SK-N-MC (cell line): ENCODE measurements around the gene GDPD5.
A peak's percentile ranks its signal among the peaks of the same experiment; 100 is the strongest.

Experiments used
- DNase-seq: peaks from one replicate; pipeline ENCODE4 v3.0.0-alpha.2; 2011; ENCODE audit warnings: low read depth, low spot score
- H3K27ac ChIP-seq: fragments of 200-600 bp; sonication (generic); 2 replicates; pipeline ENCODE4 v1.5.1; 2016; ENCODE audit warnings: mixed run types
- H3K36me3 ChIP-seq: fragments of 200-600 bp; sonication (generic); 2 replicates; pipeline ENCODE4 v1.6.1; 2017; ENCODE audit warnings: antibody characterized with exemption, low read length, mixed read lengths; ENCODE audit not compliant: insufficient read depth
- H3K4me3 ChIP-seq: fragments of 200-600 bp; sonication (generic); 2 replicates; pipeline ENCODE4 v1.5.1; 2016
- H3K9ac ChIP-seq: fragments of 200-600 bp; sonication (generic); 2 replicates; pipeline ENCODE4 v1.8.0; 2017; ENCODE audit warnings: mixed run types, mixed read lengths; ENCODE audit not compliant: insufficient read length
- H3K9me3 ChIP-seq: fragments of 200-600 bp; sonication (generic); 2 replicates; pipeline ENCODE4 v1.6.1; 2017; ENCODE audit warnings: low read depth, mild to moderate bottlenecking, antibody characterized with exemption, low read length, moderate library complexity, mixed read lengths
- EZH2 ChIP-seq: fragments of 200-600 bp; sonication (generic); IDR thresholded peaks from one replicate; pipeline ENCODE4 v1.6.1; 2017; ENCODE audit warnings: antibody characterized with exemption
- FOXP2 ChIP-seq: optimal IDR thresholded peaks from 2 replicates; pipeline ENCODE3; 2011; ENCODE audit warnings: mild to moderate bottlenecking, moderate library complexity; ENCODE audit not compliant: insufficient read depth; ENCODE audit errors: extremely low read length, control extremely low read depth
- POLR2AphosphoS5 ChIP-seq: IDR thresholded peaks from 2 replicates; pipeline ENCODE4 v1.6.1; 2012; ENCODE audit warnings: mild to moderate bottlenecking, low read depth, low read length, borderline replicate concordance

The GDPD5 gene

DNA sequence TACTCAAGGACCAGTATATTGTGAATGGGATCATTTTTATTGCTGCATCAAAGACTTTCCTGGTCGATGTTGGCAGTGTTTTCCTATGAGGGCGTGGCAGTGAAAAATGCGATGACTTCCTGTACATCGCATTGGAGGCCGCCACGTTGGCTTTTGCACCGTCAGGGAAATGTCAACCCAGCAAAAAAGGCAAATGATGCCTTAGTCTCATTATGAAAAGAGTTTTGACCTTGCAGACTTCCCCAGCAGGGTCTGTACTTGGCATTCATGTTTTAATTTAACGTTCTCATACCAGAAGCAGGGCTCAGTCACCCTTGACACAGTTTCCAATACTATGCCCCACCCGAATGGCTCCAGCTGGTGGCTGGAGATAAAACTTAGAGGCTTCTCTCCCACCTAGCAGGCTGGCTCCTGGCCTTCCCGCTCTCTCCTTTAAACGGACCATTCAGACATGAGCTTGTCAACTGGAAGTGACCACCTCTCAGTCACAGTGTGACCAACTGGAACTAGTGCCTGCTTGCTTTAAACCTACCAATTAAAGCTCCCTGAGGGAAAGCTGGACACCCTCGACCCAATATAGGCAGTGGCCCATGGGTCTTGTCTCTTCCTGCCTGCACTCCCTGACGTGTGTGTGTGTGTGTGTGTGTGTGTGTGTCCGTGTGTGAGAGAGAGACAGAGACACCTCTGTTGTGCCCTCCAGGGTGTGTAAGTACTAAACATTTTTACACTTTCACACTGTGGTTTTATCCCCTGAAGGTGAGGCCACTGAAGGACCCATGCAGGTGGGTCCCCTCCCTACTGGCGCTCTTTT, 8.7 kb upstream of the GDPD5 start:
- Histone ChIP-seq H3K36me3 (no peaks in the 10 kb centered on the region), H3K4me3 (no peak overlapping the region), H3K9me3 (no peaks in the 10 kb centered on the region), H3K9ac (no peak overlapping the region), H3K27ac (no peak overlapping the region)
- DNase-seq = no peak
- no peak for TF ChIP-seq FOXP2
- no peak for TF ChIP-seq POLR2AphosphoS5
- TF ChIP-seq EZH2 = no peak

DNA sequence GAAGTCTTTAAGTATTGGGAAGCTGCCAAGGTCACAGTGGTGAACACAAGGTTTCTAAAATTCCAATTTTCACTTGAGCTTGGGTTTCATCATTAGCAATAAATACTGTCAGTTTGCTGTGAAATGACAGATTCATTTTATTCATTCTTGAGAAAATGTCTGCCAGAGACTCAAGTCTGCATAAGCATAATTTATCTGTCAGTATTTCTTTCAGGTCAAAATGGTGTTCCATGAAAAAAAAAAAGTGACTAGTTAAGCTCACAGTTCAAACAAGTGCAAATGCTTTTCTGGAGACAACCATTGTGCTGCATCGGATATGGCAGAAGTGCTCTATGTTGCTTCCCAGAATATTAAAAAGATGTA, 8.1 kb upstream of the GDPD5 start:
- DNase-seq = no peak
- TF ChIP-seq FOXP2 (no peak), EZH2 (no peak), POLR2AphosphoS5 (no peak)
- Histone ChIP-seq H3K27ac (no peak overlapping the region), H3K36me3 (no peaks in the 10 kb centered on the region), H3K9ac (no peak overlapping the region), H3K9me3 (no peaks in the 10 kb centered on the region), H3K4me3 (no peak overlapping the region)

DNA sequence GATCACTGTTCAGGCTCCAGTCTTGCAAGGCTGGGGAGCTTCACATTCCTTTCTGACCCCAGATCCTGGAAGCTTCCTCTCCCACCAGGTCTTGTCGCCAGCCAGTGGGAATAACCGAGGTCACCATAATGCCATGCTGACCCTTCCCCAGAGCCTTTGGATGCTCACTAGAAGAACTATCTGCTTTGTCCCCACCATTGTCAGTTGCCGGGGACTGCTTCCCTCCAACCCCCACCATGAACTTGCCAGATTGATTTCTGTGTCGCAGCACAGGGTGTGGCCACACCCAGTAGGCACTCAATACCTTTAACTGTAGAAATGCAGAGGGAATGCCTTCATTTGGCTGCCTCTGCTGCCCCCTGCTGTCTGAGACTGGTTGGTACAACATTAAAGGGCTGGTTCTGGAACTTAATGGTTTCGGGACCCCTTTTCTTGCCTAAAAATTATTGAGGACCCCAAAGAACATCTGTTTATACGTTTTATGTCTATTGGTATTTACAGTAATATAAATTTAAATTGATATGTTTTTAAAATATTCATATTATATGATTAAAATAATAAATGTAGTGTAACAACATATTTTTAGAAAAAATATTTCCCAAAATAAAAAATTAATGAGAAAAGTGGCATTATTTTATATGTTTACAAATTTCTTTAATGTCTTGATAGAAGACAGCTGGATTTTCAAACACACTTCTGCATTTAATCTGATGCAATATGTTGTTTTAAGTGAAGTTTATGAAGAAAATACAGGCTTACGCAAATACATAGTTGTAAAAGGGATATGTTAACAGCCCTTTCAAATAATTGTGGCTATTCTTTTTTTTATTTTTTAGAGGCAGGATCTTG, 6.7 kb upstream of the GDPD5 start:
- Histone ChIP-seq H3K27ac (no peak overlapping the region), H3K9me3 (no peaks in the 10 kb centered on the region), H3K36me3 (no peaks in the 10 kb centered on the region), H3K4me3 (0 out of 2 replicates have a peak overlapping the region, but pooled peaks have one; percentile 21), H3K9ac (no peak overlapping the region)
- no peak for TF ChIP-seq EZH2
- TF ChIP-seq POLR2AphosphoS5 = no peak
- no peak for TF ChIP-seq FOXP2
- DNase-seq = peak; percentile 34

DNA sequence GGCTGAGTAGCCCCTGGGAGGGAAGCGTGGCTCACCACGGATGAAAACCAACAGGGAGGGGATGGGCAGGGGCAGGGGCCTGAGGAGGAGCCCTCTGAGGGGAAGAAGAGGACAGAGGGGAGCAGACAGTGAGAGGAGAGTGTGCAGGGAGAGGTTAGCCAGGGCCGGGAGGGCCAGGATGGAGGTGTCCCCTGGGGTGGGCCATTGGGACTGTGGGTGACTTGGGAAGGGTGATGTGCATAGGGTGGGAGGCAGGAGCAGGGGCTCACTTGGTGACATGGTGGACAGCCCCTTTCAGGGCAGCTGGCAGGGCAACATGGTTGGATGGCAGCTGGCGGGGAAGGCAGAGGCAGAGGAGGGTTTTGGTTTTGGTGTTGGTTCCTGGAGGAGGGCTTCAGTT, 5.6 kb upstream of the GDPD5 start:
- DNase-seq = no peak
- Histone ChIP-seq H3K4me3 (no peak overlapping the region), H3K36me3 (no peaks in the 10 kb centered on the region), H3K27ac (no peak overlapping the region), H3K9me3 (no peaks in the 10 kb centered on the region), H3K9ac (no peak overlapping the region)
- no peak for TF ChIP-seq EZH2
- TF ChIP-seq FOXP2 = no peak
- TF ChIP-seq POLR2AphosphoS5 = no peak

DNA sequence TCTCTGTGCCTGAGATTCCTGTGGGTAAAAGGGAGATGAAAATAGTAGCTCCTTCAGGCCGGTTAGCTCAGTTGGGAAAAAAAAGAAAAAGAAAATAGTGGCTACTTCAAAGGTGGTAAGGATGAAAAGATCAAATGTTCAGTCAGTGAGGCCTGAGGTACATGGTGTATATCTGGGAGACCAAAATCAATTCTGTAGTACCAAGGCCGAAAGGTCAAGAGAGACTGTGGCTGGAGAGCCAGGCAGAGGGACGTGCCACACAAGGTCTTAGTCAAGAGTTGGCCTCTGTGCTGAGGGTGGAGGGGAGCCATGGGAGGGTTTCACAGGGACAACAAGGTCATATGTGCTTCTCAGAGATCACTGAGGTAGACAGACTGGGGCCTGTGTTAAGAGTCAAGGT, 4.8 kb upstream of the GDPD5 start:
- H3K9ac ChIP-seq = no peak overlapping the region
- H3K27ac ChIP-seq = no peak overlapping the region
- H3K9me3 ChIP-seq = no peaks in the 10 kb centered on the region
- H3K36me3 ChIP-seq = no peaks in the 10 kb centered on the region
- no peak for DNase-seq
- no peak overlapping the region for H3K4me3 ChIP-seq
- TF ChIP-seq FOXP2 = no peak
- TF ChIP-seq POLR2AphosphoS5 = no peak
- TF ChIP-seq EZH2 = no peak

DNA sequence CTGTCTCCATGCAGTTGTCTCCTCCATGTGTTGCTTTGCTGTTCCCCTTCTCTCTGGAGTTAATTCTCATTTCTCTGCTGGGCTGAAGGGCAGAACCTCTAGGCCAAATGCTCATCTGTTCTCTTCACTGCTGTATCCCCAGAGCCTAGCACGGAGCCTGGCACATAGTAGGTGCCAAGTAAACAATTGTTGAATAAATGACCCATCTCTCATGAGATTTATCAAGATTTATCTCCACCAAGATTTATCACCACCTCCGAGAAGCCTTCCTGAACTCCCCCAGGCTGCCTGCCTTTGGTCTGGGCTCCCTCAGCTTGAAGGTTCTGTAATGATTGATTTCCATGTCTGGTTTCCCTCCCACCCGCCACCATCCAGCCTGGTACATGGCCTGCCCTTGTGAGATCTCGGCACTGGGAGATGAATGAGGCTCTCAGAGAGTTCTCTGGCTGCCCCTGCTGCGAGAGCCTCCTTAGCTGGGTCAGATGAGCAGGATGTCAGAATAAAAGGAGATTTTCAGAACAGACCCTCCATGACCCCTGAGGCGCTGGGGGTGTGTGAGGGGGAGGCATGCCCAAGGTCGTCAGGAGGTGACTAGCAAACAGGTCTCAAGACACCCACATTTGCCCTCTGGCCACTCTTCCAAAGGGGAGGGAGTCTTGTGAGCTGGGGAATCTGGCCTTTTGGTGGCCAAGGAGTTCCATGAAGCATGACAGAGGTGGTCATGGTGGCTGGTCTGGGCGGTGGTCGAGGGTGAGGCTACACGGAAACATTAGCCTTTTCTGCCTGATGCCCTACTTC, 2.4 kb upstream of the GDPD5 start:
- Histone ChIP-seq H3K36me3 (no peaks in the 10 kb centered on the region), H3K9ac (no peak overlapping the region), H3K9me3 (no peaks in the 10 kb centered on the region), H3K27ac (no peak overlapping the region), H3K4me3 (no peak overlapping the region)
- DNase-seq = no peak
- TF ChIP-seq POLR2AphosphoS5 = no peak
- no peak for TF ChIP-seq EZH2
- TF ChIP-seq FOXP2 = no peak

DNA sequence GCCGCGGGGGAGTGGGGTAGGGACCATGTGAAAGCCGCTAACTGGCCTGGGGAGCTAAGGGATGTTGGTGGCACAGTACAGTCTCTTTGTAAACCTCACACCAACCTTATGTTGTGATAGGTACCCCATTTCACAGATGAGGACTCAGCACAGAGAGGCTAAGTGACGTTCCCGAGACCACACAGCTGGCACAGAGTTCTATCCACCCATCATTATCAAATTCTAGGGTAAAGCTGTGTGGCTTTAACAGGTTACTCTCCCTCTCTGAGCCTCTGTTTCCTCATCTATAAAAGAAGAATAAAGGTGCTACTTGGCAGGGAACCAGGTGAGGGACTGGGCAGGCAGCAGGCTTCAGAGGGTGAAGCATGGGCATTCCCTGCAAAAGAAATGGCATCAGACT, 1.4 kb upstream of the GDPD5 start:
- no peaks in the 10 kb centered on the region for H3K9me3 ChIP-seq
- no peak overlapping the region for H3K4me3 ChIP-seq
- H3K9ac ChIP-seq = no peak overlapping the region
- H3K27ac ChIP-seq = no peak overlapping the region
- TF ChIP-seq POLR2AphosphoS5 (no peak), EZH2 (no peak), FOXP2 (no peak)
- H3K36me3 ChIP-seq = no peaks in the 10 kb centered on the region
- DNase-seq = no peak

DNA sequence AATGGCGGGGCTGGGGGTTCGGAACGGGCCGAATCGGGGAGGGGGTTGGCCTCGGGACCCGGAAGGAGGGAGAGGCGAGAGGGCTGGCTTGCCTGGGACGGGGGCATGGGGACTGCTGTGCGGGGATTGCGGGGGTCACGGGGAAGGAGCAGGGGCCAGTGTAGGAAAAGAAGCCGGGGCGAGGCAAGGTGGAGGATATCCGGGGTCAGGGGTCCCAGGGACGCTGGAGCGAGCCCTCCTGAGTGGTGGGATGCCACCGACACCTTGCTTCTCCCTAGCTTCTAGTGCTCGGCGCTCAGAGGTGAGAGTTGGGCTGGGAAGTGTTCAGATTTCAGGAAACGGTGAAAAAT, 426 bp upstream of the GDPD5 start:
- no peak overlapping the region for H3K27ac ChIP-seq
- TF ChIP-seq POLR2AphosphoS5 (no peak), EZH2 (no peak), FOXP2 (no peak)
- H3K36me3 ChIP-seq = no peaks in the 10 kb centered on the region
- DNase-seq = no peak
- peak overlapping the region; percentile 83 for H3K4me3 ChIP-seq
- H3K9ac ChIP-seq = peak overlapping the region; percentile 76
- H3K9me3 ChIP-seq = no peaks in the 10 kb centered on the region

DNA sequence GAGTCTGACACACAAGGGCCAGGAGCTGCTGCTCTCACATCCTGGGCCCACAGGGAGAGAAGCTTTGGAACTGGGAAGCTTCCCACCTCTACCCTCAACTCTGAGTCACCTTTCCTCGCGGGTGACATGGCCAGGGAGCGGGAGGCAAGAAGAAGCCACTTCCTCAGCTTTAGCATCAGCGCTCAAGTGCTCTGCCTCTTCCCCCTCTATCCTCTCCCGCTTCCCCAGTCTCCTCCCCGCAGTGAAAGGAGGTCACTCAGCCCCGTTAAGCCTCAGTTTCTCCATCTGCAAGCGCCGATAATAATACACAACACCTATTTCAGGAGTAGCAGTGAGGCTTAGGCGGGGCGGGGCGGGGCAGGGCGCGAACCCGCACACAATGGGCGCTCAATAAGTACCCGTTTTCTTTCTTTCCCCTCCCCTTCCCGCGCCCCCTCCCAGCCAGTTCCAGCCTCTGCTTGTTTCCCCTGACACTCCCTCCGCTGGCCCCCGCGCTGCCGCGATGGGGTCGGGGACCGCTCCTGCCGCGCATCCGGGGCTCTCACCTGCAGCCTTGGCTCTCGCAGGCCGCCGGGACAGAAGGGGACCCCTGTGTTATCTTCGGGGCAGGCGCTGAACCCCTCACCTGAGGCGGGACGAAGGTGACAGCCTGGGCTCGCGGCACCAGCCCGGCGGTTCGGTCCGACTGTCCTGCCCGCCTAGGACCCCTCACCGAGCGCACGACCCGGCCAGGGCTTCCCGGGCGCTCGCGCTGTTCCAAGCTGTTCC, 892 bp downstream of the GDPD5 start:
- DNase-seq = no peak
- no peaks in the 10 kb centered on the region for H3K9me3 ChIP-seq
- no peaks in the 10 kb centered on the region for H3K36me3 ChIP-seq
- H3K27ac ChIP-seq = no peak overlapping the region
- TF ChIP-seq FOXP2 = no peak
- TF ChIP-seq EZH2 = no peak
- TF ChIP-seq POLR2AphosphoS5 = no peak
- peak overlapping the region; percentile 83 for H3K4me3 ChIP-seq
- H3K9ac ChIP-seq = no peak overlapping the region
